GM12801 (cell line): Measurements from ENCODE around the gene ELOVL2.

ENCODE experiments used
- TF ChIP-seq, protein P1 (sequence below): IDR thresholded peaks from one replicate; pipeline ENCODE4 v1.5.1; 2011; ENCODE audit warnings: control low read depth; ENCODE audit not compliant: insufficient read length; ENCODE audit errors: extremely low read depth

Gene ELOVL2

DNA sequence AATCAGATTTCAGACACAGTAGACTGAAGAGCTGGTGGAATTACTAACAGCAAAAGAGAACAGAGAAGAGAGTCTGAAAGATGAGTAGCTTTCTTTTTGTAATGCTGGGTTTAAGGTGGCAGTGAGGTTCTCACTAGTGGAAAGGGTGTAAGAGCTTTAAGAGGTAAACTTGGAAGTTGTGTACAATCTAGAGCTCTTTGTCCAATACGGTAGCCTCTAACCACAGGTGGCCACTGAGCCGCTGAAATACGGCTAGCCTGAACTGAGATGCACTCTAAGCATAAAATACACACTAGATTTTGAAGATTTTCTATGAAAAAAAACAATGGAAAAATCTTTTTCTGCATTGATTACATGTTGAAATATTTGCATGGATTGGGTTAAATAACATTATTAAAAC is 4.0 kb downstream of the ELOVL2 start:
- TF ChIP-seq, protein P1, sequence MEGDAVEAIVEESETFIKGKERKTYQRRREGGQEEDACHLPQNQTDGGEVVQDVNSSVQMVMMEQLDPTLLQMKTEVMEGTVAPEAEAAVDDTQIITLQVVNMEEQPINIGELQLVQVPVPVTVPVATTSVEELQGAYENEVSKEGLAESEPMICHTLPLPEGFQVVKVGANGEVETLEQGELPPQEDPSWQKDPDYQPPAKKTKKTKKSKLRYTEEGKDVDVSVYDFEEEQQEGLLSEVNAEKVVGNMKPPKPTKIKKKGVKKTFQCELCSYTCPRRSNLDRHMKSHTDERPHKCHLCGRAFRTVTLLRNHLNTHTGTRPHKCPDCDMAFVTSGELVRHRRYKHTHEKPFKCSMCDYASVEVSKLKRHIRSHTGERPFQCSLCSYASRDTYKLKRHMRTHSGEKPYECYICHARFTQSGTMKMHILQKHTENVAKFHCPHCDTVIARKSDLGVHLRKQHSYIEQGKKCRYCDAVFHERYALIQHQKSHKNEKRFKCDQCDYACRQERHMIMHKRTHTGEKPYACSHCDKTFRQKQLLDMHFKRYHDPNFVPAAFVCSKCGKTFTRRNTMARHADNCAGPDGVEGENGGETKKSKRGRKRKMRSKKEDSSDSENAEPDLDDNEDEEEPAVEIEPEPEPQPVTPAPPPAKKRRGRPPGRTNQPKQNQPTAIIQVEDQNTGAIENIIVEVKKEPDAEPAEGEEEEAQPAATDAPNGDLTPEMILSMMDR: no peak

DNA sequence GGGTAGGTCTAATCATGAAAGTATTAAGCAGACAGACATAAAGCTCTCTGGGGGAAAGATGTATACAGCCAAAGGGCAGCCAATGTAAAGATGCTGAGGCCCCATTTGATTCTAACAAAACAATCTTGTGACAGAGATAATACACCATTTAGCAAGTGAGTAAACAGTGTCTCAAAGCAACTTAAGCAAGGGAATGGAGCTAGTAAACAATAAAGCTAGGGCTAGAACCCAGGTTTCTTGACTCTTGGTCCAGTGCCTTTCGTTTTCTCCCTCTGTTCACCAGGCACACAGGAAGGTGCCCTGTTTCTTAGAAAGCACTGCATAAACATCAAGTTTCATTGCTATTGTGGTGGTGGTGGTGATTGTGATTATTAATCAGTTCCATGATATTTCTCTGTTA is 5.1 kb downstream of the ELOVL2 start:
- TF ChIP-seq, protein P1: no peak

GRCh38 chr6:11036977-11037430 is 7.1 kb downstream of the ELOVL2 start:
- TF ChIP-seq, protein P1: no peak

DNA sequence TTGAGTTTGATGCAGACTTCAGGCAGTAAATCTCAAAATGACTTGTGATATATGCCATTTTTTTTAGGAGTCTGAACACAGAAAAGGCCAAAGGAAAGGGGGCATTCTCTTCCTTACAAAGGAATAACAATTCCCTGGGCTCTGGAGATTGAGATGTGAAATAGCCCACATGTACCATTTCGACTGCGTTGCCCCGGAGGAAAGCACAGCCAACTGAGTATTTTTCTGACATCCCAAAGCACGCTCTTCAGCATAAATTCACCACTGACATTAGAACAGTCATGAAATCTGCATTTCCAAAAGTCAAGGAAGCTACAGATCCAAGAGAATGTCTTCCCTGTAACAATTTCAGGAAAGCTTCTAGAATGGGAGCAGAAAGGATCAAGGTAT is 7.8 kb downstream of the ELOVL2 start:
- TF ChIP-seq, protein P1: no peak

- TF ChIP-seq, protein P1: no peak
These were observed 8.3 kb downstream of the ELOVL2 start for GRCh38 chr6:11035616-11036350.

- TF ChIP-seq, protein P1: no peak
These were observed 10.3 kb downstream of the ELOVL2 start for GRCh38 chr6:11033825-11034224.

GRCh38 chr6:11030904-11031303 is 13.2 kb downstream of the ELOVL2 start:
- TF ChIP-seq, protein P1: no peak
